Neural cell (in vitro differentiated cells): ENCODE results near the gene SLC12A9. TPM values are rescaled to one million over a fixed set of nuclear protein-coding genes. Genes with fewer than 3 reads are reported as not detected.

Experiments
- H2AFZ ChIP-seq: fragments of 200-600, 300-800 bp; sonication (generic), shearing (Covaris generic); 2 replicates; pipeline ENCODE4 v1.6.0; 2014; ENCODE audit warnings: low read depth, mild to moderate bottlenecking, antibody characterized with exemption, low read length, moderate library complexity
- H3F3A ChIP-seq: fragments of 200-600 bp; shearing (Covaris generic); 2 replicates; pipeline ENCODE4 v1.6.1; 2016; ENCODE audit warnings: mild to moderate bottlenecking, moderate library complexity, mixed read lengths, antibody characterized with exemption, low read length; ENCODE audit not compliant: insufficient read depth, poor library complexity, severe bottlenecking
- H3K27ac ChIP-seq: fragments of 200-600, 300-800 bp; sonication (generic), shearing (Covaris generic); 2 replicates; pipeline ENCODE4 v1.5.1; 2014; ENCODE audit warnings: mild to moderate bottlenecking, low read length, moderate library complexity
- H3K27me3 ChIP-seq: fragments of 300-800, 200-600 bp; sonication (generic), shearing (Covaris generic); 2 replicates; pipeline ENCODE4 v1.6.0; 2014; ENCODE audit warnings: mild to moderate bottlenecking, low read depth, low read length, moderate library complexity; ENCODE audit not compliant: insufficient read depth
- H3K36me3 ChIP-seq: fragments of 300-800, 200-600 bp; sonication (generic), shearing (Covaris generic); 2 replicates; pipeline ENCODE4 v1.5.1; 2014; ENCODE audit warnings: mild to moderate bottlenecking, antibody characterized with exemption, low read length, moderate library complexity; ENCODE audit not compliant: insufficient read depth
- H3K4me2 ChIP-seq: fragments of 300-800, 200-600 bp; sonication (generic), shearing (Covaris generic); 2 replicates; pipeline ENCODE4 v1.6.0; 2014; ENCODE audit warnings: mild to moderate bottlenecking, low read length
- H3K4me3 ChIP-seq: fragments of 300-800, 200-600 bp; sonication (generic), shearing (Covaris generic); 2 replicates; pipeline ENCODE4 v1.5.1; 2014; ENCODE audit warnings: mild to moderate bottlenecking, low read length, moderate library complexity
- H3K79me2 ChIP-seq: fragments of 200-600 bp; shearing (Covaris generic); replicated peaks from 2 replicates; pipeline ENCODE4 v1.6.0; 2014; ENCODE audit warnings: mild to moderate bottlenecking, low read length, moderate library complexity; ENCODE audit not compliant: insufficient read depth
- H3K9ac ChIP-seq: fragments of 300-800, 200-600 bp; sonication (generic), shearing (Covaris generic); 2 replicates; pipeline ENCODE4 v1.6.1; 2016; ENCODE audit warnings: mild to moderate bottlenecking, low read length, mixed read lengths
- H3K9me2 ChIP-seq: fragments of 200-600 bp; shearing (Covaris generic); 2 replicates; pipeline ENCODE4 v1.6.1; 2016; ENCODE audit warnings: mild to moderate bottlenecking, low read length, mixed read lengths; ENCODE audit not compliant: insufficient read depth
- H3K9me3 ChIP-seq: fragments of 200-600, 300-800 bp; sonication (generic), shearing (Covaris generic); 2 replicates; pipeline ENCODE4 v1.6.1; 2016; ENCODE audit warnings: mild to moderate bottlenecking, mixed run types, low read length, moderate library complexity, mixed read lengths
- H4K20me1 ChIP-seq: fragments of 200-600 bp; shearing (Covaris generic); 2 replicates; pipeline ENCODE4 v1.6.1; 2016; ENCODE audit warnings: mild to moderate bottlenecking, mixed run types; ENCODE audit not compliant: insufficient read depth
- CTCF ChIP-seq: fragments of 450-650 bp; IDR thresholded peaks from 2 replicates; pipeline ENCODE4 v1.5.1; 2014; ENCODE audit warnings: antibody characterized with exemption, mild to moderate bottlenecking, moderate library complexity; ENCODE audit not compliant: poor library complexity, severe bottlenecking
- EP300 ChIP-seq: fragments of 450-650 bp; conservative IDR thresholded peaks from 2 replicates; pipeline ENCODE4 v1.6.1; 2014; ENCODE audit warnings: antibody characterized with exemption, mild to moderate bottlenecking, moderate library complexity; ENCODE audit not compliant: poor library complexity, severe bottlenecking
- EZH2 ChIP-seq: fragments of 200-600, 300-800 bp; shearing (Covaris generic), sonication (generic); IDR thresholded peaks from 2 replicates; pipeline ENCODE4 v1.6.1; 2014; ENCODE audit warnings: antibody characterized with exemption, low read length, borderline replicate concordance, mild to moderate bottlenecking; ENCODE audit not compliant: insufficient read depth, poor library complexity, severe bottlenecking
- MXI1 ChIP-seq: fragments of 450-650 bp; conservative IDR thresholded peaks from 2 replicates; pipeline ENCODE4 v1.6.1; 2014; ENCODE audit warnings: antibody characterized with exemption, mild to moderate bottlenecking; ENCODE audit not compliant: poor library complexity, severe bottlenecking
- POLR2AphosphoS5 ChIP-seq: IDR thresholded peaks from 2 replicates; pipeline ENCODE4 v1.6.1; 2012
- RAD21 ChIP-seq: fragments of 450-650 bp; conservative IDR thresholded peaks from 2 replicates; pipeline ENCODE4 v1.6.1; 2014; ENCODE audit warnings: antibody characterized with exemption, mild to moderate bottlenecking, moderate library complexity
- REST ChIP-seq: IDR thresholded peaks from 2 replicates; pipeline ENCODE4 v1.6.1; 2012; ENCODE audit warnings: borderline replicate concordance
- SMC3 ChIP-seq: fragments of 450-650 bp; conservative IDR thresholded peaks from 2 replicates; pipeline ENCODE4 v1.6.1; 2014; ENCODE audit warnings: antibody characterized with exemption, mild to moderate bottlenecking, moderate library complexity; ENCODE audit not compliant: poor library complexity
- TAF1 ChIP-seq: IDR thresholded peaks from 2 replicates; pipeline ENCODE4 v1.6.1; 2012; ENCODE audit warnings: low read depth
- polyA plus RNA-seq: library from polyadenylated mRNA; depleted of rRNA; stranded (reverse); fragments of >200 nt; gene quantifications from 2 replicates; pipeline ENCODE4 v1.2.3, GENCODE V29; 2014

Gene SLC12A9
- polyA plus RNA-seq, 1 donor from 2014 or later: 21.2 TPM

DNA sequence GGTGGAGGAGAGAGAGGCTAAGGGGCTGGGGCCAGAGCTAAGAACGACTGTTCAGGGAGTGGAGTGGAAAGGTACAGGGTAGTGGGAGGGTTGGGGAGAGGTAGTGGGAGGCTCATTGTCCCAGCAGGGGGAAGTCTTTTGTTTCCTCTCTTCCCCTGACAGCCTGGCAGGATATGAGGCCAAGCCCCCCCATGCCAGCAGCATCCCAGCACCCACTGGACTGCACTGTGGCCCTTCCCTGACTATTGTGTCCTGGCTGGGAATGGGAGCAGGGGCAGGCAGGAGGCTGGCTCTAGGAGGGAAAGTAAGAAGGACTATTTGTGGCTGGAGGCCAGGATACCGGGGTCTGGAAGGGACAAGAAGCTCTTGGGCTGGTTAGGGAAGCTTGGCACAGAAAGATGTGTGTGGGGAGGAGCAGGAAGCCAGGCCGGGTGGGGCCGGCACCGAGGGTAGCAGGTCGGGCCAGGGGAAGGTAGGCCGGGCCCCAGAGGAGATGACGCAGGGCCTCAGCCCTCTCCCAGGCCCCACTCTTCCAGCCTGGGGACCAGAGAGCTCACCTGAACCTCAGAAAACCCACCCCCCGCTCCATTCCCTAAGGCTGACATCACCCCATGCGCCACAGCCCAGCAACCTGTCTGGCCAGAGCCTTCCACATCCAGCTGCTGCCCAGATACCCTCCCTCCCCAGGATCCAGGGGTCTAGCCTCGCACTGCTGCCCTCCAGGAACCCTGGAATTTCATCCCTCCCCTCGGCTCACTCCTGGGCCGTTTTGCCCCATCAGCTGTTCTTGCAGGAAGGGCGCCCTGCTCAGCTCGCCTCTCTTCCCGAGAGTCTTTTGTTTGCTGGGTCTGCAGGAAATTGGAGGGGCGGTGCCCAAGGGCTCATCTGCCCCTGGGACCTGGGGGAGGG lies 16.4 kb upstream of the SLC12A9 start:
- TF ChIP-seq TAF1: no peak
- TF ChIP-seq RAD21: no peak
- TF ChIP-seq REST: no peak
- TF ChIP-seq POLR2AphosphoS5: no peak
- Histone ChIP-seq H3K27me3 (no peaks in the 10 kb centered on the region), H3F3A (no peaks in the 10 kb centered on the region), H3K36me3 (no peaks in the 10 kb centered on the region), H3K9me3 (no peaks in the 10 kb centered on the region), H3K27ac (no peak overlapping the region), H3K79me2 (no peaks in the 10 kb centered on the region), H4K20me1 (no peaks in the 10 kb centered on the region), H3K4me2 (no peak overlapping the region), H3K9ac (peak overlapping the region; percentile 68), H2AFZ (peak overlapping the region; percentile 33), H3K9me2 (no peaks in the 10 kb centered on the region), H3K4me3 (no peak overlapping the region)

GRCh38 chr7:100836812-100837098 lies 15.8 kb upstream of the SLC12A9 start:
- Histone ChIP-seq H3K4me2 (peak overlapping the region; percentile 55), H3K9ac (peak overlapping the region; percentile 68), H3K27ac (peak overlapping the region; percentile 85), H4K20me1 (no peaks in the 10 kb centered on the region), H3K9me2 (no peaks in the 10 kb centered on the region), H3K4me3 (peak overlapping the region; percentile 63), H3K9me3 (no peaks in the 10 kb centered on the region), H2AFZ (peak overlapping the region; percentile 97), H3K36me3 (no peaks in the 10 kb centered on the region), H3K79me2 (no peaks in the 10 kb centered on the region), H3K27me3 (no peaks in the 10 kb centered on the region), H3F3A (no peaks in the 10 kb centered on the region)
- TF ChIP-seq POLR2AphosphoS5: no peak
- TF ChIP-seq TAF1: no peak
- no peak for TF ChIP-seq SMC3

DNA sequence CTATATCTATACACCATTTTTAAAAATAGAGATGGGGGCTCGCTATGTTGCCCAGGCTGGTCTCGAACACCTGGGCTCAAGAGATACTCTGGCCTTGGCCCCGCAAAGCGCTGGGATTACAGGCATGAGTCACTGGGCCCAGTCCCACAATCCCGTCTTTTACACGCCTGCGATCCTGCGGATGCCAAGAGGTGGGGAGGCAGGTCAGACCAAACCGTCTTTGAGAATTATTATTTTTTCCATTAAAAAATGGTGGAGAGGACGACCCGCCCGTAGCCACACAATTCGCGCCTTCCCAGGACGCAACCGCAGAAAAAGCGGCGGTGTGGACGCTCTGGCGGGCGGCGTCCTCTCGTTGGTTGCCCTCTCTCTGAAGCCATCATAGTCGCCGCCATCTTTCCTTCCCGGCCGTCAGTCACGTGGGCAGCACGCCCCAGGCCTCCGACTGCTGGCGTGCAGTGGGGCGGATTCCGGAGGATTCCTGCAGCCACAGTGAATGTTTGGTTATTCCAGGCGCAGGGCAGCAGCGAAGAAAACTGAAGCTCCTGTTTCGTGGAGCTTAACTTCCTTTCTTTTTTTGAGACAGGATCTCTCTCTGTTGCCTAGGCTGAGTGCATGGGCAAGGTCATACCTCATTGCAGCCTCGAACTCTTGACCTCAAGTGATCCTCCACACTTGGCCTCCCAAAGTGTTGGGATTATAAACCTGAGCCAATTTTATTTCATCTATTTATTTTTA lies 15.2 kb upstream of the SLC12A9 start:
- peak overlapping the region; percentile 85 for H3K27ac ChIP-seq
- H3K9ac ChIP-seq: peak overlapping the region; percentile 68
- peak overlapping the region; percentile 63 for H3K4me3 ChIP-seq
- peak; percentile 41 for TF ChIP-seq EP300
- peak; percentile 20 for TF ChIP-seq SMC3
- TF ChIP-seq POLR2AphosphoS5: peak; percentile 77
- TF ChIP-seq MXI1: peak; percentile 75
- TF ChIP-seq REST: peak; percentile 70
- TF ChIP-seq EZH2: no peak
- TF ChIP-seq CTCF: no peak
- no peak for TF ChIP-seq RAD21
- TF ChIP-seq TAF1: peak; percentile 71
- no peaks in the 10 kb centered on the region for H3K79me2 ChIP-seq
- H3F3A ChIP-seq: no peaks in the 10 kb centered on the region
- no peaks in the 10 kb centered on the region for H3K27me3 ChIP-seq
- no peaks in the 10 kb centered on the region for H3K36me3 ChIP-seq
- H2AFZ ChIP-seq: peak overlapping the region; percentile 97
- H3K9me2 ChIP-seq: no peaks in the 10 kb centered on the region
- H4K20me1 ChIP-seq: no peaks in the 10 kb centered on the region
- peak overlapping the region; percentile 64 for H3K4me2 ChIP-seq
- H3K9me3 ChIP-seq: no peaks in the 10 kb centered on the region
